RKO (cell line): ENCODE measurements around the gene MRPL16.

Experiments
- DNase-seq: peaks from one replicate; pipeline ENCODE4 v3.0.0-alpha.2; 2016; ENCODE audit warnings: low spot score

The MRPL16 gene

GRCh38 chr11:59770319-59770718 lies 40.3 kb downstream of the MRPL16 start:
- no peak for DNase-seq

GRCh38 chr11:59769828-59770227 lies 40.8 kb downstream of the MRPL16 start:
- DNase-seq: no peak

- no peak for DNase-seq
Measured at GRCh38 chr11:59769111-59769510, 41.5 kb downstream of the MRPL16 start.

GRCh38 chr11:59767225-59767611 lies 43.4 kb downstream of the MRPL16 start:
- no peak for DNase-seq

GRCh38 chr11:59766542-59767224 lies 43.9 kb downstream of the MRPL16 start:
- DNase-seq: no peak

GRCh38 chr11:59765068-59765735 lies 45.4 kb downstream of the MRPL16 start:
- DNase-seq: no peak

- no peak for DNase-seq
Measured at GRCh38 chr11:59761993-59762392, 48.6 kb downstream of the MRPL16 start.

- no peak for DNase-seq
Measured at GRCh38 chr11:59760771-59761170, 49.8 kb downstream of the MRPL16 start.

- no peak for DNase-seq
Measured at GRCh38 chr11:59759900-59760299, 50.7 kb downstream of the MRPL16 start.

GRCh38 chr11:59758401-59759037 lies 52.1 kb downstream of the MRPL16 start:
- DNase-seq: no peak

- DNase-seq: peak; percentile 52
Measured at GRCh38 chr11:59756845-59757244, 53.7 kb downstream of the MRPL16 start.

- peak; percentile 81 for DNase-seq
Measured at GRCh38 chr11:59756558-59756840, 54.1 kb downstream of the MRPL16 start.
